Bronchial epithelial cell (primary cell): ENCODE data around the gene NNMT. TPM values are rescaled to one million over a fixed set of nuclear protein-coding genes. Genes with fewer than 3 reads are reported as not detected.

ENCODE experiments used
- DNase-seq: peaks from one replicate; pipeline ENCODE4 v3.0.0-alpha.2; 2010; ENCODE audit warnings: low read depth
- FAIRE-seq: peaks from 2 replicates; lab custom pipeline; 2011; peaks lifted over from hg19 to GRCh38; lab: Jason Lieb, UNC
- H3K27me3 ChIP-seq: 2 replicates; pipeline ENCODE4 v1.5.1; 2011; ENCODE audit warnings: low read length; ENCODE audit not compliant: control insufficient read depth, insufficient read depth
- H3K36me3 ChIP-seq: 2 replicates; pipeline ENCODE4 v1.5.1; 2011; ENCODE audit warnings: low read length; ENCODE audit not compliant: control insufficient read depth, insufficient read depth
- H3K4me3 ChIP-seq: 2 replicates; pipeline ENCODE4 v1.5.1; 2011; ENCODE audit warnings: mild to moderate bottlenecking, low read depth, low read length, control low read depth
- CTCF ChIP-seq: IDR thresholded peaks from 2 replicates; pipeline ENCODE4 v1.5.1; 2011; ENCODE audit warnings: mild to moderate bottlenecking, moderate library complexity, low read length, control low read depth, inconsistent platforms; ENCODE audit not compliant: insufficient read depth, severe bottlenecking
- total RNA-seq: library from RNA; depleted of rRNA; stranded (reverse); fragments of >200 nt; gene quantifications from 2 replicates; pipeline ENCODE4 v1.2.1, GENCODE V29; 2014

Gene NNMT
- total RNA-seq, 1 donor from 2014 or later = 11.6 TPM

GRCh38 chr11:114271316-114271715 is 24.9 kb upstream of the NNMT start:
- TF ChIP-seq CTCF = no peak
- no peaks in the 10 kb centered on the region for H3K36me3 ChIP-seq
- FAIRE-seq = no peak
- H3K4me3 ChIP-seq = no peak overlapping the region
- H3K27me3 ChIP-seq = peaks cover 3% of the 10 kb centered on the region
- no peak for DNase-seq

DNA sequence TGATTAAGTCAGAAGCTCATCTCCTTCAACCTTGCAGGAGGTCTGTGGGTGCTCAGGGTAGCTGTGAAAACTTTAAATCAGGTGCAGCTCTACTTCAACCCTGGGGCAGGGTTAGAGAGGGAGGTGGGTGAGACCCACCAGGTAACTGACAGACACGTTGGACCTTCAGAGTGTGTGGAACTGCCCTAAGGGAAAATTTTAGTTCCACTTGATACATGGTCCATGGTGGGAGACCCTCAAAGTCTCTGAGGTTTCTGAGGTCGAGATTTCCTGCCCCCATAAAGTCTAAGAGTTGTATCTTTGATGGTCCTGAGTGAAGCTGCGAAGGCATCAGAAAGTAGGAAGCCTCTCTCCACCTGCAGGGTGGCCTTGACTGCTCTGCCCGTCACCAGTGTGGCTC is 23.9 kb upstream of the NNMT start:
- no peak for FAIRE-seq
- Histone ChIP-seq H3K4me3 (no peak overlapping the region), H3K27me3 (peaks cover 3% of the 10 kb centered on the region), H3K36me3 (no peaks in the 10 kb centered on the region)
- no peak for TF ChIP-seq CTCF
- DNase-seq = no peak

DNA sequence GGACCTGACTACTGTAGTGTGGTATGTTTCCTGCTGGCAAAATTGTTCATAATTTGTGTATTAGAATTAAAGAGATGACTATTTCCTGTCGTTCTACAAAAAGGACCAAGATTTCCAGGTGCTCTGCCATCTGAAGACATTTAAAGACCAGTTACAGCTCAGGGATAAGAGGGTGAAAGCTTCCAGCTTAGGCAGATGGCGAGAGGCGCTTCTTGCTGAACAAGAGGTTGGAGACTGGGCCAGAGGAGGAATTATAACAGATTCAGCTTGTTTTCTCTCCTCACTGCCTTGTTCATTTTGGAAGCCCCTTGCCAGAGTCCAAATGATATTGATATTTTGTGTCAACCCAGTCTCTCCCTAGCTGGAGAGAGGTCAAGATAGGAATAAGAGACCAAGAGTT is 23.1 kb upstream of the NNMT start:
- Histone ChIP-seq H3K27me3 (peaks cover 3% of the 10 kb centered on the region), H3K36me3 (no peaks in the 10 kb centered on the region), H3K4me3 (no peak overlapping the region)
- no peak for FAIRE-seq
- DNase-seq = no peak
- TF ChIP-seq CTCF = no peak

- no peak for DNase-seq
- no peak for FAIRE-seq
- TF ChIP-seq CTCF = no peak
- Histone ChIP-seq H3K36me3 (no peaks in the 10 kb centered on the region), H3K4me3 (no peak overlapping the region), H3K27me3 (peaks cover 3% of the 10 kb centered on the region)
These were observed 22.1 kb upstream of the NNMT start for GRCh38 chr11:114273890-114274635.

DNA sequence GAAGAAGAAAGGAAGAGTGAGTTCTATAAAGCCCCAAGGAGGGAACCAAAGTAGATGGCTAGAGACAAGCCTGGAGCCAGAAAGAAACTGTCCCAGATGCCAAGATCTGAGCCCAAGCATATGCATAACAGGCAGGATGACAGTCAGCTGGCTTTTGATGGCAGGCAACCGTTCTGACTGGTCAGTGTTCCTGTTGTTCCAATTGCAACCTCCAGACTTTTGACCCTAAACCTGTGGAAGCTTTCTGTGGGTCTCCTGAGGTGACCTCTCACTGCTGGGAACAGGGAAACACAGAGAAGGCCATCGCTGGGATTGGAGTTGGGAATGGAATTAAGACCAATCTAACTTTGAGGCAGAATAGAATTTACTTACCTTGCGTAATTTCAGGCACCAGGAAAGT is 21.6 kb upstream of the NNMT start:
- FAIRE-seq = no peak

More for the DNA sequence above, 21.6 kb upstream of the NNMT start:
- no peak for TF ChIP-seq CTCF
- Histone ChIP-seq H3K36me3 (no peaks in the 10 kb centered on the region), H3K27me3 (peaks cover 3% of the 10 kb centered on the region), H3K4me3 (no peak overlapping the region)
- DNase-seq = no peak
